NCI-H146 (cell line): ENCODE data around the gene RAPGEF3.
A peak's percentile ranks its signal among the peaks of the same experiment; 100 is the strongest.

Source experiments
- DNase-seq: peaks from one replicate; lab custom pipeline; 2025; lab: John Stamatoyannopoulos, UW

The RAPGEF3 gene

DNA sequence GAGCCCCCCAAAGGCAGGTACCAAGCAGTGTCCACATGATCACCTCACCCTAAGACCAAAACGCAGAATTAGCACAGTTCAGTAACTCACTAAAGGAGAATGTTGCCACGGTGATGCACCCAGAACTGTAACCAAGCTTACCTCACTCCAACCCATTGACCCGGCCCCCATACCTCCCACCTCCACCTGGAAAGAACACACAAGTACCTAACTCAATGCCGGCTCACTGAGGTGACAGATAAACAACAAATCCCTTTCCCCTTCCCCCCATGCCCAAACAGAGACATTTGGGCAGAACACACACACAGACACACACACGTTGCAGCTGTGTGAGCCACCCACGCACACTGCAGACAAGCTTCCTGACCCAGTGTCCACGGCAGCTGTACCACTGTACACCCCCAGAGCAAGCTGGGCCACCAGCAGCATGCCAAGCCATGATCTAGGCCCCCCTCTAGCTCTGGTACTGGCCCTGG is 1.3 kb downstream of the RAPGEF3 start:
- no peak for DNase-seq

DNA sequence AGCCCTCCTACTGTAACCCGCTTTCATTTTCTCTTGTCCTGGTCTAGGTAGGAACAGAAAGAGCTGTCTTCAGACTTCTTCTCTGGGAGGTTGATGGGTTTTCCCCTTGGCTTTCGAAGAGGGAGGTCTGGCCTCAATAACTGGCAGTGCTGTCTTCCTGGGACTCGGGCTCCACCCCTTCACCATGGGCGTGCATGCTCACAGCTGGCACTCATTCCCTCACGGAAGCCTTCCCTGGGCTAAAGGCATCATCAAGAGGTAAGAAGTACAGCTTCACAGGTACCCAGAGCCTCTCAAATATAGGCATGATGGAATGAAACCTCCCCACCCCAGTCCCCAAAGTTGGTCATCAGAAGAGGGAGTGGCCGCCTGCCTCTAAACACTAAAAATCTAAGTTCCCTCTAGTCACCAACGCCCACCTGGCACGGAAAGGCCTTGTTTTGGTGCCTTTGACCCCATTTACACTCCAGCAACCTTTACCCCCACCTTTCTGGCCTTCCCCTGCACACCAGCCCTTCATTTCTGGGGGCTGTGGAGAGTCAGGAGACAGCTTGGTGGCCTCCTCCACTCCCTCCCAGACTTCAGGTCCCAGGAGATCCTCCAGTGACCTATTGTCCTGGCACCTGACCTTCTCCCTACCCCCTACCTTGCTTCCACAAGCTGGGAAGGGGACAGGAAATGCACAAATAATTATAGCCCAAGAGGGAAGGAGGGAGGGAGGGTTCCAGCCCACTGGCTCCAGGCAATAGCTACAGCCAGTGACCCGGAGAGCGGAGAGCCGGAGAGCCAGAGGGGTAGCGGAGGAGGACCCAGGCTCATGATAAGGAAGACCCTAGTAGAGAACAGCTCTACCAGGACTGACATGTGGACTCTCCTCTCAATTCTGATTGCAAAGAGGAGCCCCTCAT is 2.8 kb downstream of the RAPGEF3 start:
- no peak for DNase-seq

DNA sequence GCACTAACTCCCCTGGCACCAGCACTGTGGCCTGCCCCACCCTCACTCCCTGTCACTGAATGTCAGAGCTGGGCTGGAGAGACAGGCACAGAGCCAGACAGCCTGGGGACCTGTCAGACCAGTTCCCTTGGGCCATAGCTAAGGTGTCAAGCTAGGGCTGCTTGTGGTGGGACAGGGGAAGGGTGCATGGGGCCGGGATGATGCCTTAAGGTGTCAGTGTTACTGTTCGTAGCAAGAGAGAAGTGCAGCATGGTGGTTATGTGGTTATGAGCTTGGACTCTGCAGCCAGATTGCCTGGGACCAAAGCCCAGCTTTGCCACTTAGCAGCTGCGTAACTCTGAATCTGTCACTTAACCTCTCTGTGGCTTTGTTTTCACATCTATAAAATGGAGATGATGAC is 3.8 kb downstream of the RAPGEF3 start:
- DNase-seq = no peak

DNA sequence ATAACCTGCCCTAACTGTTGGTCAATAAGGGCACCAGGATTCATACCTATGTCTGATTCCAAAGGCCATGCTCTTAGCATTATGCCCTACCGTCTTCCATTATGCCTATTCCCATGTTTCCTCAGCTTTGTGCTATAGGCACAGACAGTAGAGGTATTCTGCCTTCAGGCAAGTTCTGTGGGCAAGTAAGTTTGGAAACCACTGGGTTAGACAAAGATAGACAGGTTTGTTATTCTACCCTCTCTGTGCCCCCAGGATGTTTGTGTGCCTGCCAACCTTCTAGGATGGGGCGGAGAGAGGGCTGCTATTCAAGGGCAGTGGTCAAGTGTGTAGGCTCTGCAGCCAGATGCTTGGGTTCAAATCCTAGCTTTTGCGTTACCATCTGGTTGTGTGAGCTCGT is 4.6 kb downstream of the RAPGEF3 start:
- DNase-seq = no peak

DNA sequence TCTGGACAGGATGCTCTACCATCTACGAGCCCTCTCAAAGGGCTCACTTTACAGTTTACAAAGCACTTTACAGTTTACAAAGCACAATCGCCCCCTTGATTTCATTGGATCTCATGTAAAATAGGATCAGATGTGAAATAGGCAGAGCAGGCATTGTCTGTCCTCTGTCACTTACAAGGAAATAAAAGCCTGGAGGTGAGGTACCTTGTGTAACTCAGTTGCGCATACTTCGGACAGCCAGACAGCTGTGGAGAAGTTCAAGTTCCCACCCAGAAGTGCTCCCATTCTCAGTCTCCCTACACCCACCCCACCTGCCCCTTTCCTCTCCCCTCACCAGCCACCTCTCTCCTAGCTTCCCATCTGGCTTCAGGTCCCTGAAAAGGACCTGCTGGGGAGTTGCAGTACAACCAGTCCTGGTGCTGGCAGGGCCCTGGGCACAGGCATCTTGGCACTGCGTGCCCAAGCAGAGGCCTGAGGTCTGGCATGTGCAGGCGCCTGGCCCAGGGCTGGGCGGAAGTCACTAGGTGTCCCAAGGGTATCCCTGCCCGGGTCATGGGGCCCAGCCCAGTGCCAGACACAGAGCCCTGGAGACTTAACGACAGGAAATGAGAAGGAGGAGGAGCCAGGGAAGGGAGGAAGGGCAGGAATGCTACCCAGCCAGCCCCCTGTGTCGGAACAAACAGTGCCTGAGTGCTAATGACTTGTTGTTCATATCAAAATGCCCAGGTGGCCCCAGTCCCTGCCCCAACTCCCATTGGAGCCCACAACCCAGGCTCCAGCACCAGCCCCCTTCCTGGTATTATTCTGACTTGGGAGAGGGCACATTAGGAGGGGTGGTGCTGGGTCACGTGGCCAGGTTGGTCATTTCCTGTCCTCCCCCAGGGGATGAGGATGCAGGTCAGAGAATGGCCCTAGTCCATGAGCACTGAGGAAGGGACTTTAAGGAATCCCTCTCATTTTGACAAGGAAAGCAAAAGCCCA is 5.4 kb downstream of the RAPGEF3 start:
- no peak for DNase-seq

DNA sequence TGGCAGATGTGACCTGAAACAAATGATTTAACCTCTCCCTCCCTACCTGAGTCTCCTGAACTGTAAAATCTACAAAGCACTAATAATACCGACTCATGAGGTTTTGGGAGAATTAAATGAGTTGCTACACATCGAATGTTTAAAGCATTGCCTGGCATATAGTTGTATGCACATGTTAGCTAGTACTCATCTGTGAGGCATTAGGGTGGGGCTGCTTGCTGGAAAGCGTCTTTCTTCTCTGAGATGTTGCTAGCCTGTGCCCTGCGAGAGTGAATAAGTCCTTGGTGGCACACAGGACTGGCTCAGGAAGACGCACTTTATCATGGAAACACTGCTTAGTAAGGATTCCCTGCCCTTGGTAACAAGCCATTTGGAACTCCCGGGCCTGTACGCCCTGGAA is 6.1 kb downstream of the RAPGEF3 start:
- DNase-seq = no peak

DNA sequence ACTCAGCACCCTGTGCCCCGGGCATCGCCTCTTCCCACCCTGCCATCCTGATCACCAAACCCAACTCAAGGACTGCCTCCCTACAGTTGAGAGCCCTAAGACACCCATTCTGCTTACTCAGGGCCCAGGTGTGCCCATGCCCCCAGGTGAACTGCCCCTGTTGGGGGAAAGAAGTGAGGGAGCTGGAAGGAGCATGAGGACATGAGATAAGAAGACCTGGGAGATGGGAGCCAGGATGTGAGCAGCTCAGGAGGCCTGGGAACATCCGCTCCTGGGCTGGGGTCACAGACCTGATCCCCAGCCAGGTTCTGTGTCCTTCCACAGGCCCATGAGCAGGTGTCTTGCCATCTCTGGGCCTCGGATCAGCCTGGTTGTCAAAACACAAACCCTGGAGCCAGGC is 6.6 kb downstream of the RAPGEF3 start:
- no peak for DNase-seq

DNA sequence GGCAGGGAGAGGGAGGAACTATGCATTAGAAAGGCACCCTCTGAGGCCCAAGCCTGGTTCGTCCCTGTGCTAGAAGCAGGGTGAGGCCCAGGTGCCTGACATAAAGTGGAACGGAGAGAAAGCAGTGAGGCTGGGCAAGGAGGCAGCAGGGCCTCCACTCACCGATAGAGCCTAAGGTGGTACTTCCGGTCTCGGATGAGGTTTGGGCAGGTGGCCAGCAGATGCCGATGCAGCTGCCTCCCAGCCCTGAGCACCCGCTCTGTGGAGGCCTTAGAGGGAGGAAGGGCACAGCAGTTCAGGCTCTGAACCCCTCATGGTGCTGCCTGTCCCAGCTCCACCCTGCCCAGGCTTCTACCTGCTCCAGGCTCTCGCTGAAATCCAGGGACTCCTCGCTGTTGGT is 7.1 kb downstream of the RAPGEF3 start:
- no peak for DNase-seq

- DNase-seq = no peak
These were observed 7.7 kb downstream of the RAPGEF3 start for GRCh38 chr12:47750916-47751470.

DNA sequence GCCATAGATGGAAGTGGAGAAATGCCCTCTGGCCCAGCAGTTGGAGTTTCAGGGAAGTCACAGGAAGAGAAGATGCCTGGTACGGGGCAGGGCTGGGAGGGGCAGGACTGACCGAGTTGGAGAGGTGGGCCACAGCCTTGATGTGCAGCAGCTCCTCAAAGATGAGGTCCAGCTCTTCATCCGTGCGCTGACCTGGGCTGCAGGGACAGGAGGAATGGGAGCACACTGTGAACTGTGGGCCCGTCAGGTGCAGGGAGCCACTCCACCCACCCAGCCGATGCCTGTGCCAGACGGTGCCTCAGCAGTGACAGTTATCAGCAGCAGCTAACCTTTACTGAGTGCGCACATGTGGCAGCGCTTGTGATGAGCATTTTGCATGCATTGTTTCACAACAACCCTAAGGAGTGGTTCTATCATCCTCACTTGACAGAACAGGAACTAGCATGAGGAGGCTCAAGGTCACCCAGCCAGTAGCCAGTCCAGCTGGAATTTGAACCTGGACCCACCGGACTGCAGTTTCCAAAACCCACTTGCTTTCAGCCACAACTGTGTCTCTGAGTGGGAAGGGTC is 8.4 kb downstream of the RAPGEF3 start:
- DNase-seq = no peak

- no peak for DNase-seq
These were observed 9.8 kb downstream of the RAPGEF3 start for GRCh38 chr12:47748899-47749298.

DNA sequence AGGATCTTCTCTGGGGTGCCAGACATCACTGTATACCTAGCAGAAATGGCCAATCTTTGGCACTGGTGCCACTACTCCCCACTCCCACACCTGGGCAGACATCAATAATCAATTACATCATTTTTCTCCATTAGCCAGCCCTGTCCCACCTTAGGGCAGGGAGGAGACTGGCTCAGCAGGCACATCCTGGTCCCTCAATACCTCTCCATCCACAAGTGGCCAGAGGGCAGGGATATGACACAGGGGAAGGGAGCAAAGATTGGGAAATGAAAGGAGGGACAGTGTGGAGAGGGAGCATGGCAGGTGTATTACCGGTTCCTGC is 10.2 kb downstream of the RAPGEF3 start:
- DNase-seq = no peak

- DNase-seq = no peak
These were observed 10.8 kb downstream of the RAPGEF3 start for GRCh38 chr12:47747596-47748506.

GRCh38 chr12:47747126-47747525 is 11.6 kb downstream of the RAPGEF3 start:
- DNase-seq = no peak

DNA sequence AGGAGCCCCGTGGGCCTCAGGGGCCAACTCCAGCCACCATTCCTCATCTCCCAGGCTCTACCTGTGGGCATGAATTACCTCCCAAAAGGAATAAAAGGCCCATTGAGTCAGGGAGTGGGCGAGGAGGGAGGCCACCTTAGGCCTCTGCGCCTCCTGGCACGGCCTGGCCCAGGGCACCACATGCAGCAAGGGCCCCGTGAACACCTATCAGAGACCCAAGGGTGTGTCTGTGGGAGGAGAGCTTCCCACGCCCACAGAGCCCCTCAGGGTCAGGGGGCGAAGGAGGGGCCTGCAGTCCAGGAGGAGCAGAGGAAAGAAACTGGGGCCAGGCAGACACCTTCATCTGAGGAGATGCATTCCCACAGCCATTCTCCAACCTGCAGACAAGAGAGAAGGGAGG is 12.2 kb downstream of the RAPGEF3 start:
- DNase-seq = no peak

DNA sequence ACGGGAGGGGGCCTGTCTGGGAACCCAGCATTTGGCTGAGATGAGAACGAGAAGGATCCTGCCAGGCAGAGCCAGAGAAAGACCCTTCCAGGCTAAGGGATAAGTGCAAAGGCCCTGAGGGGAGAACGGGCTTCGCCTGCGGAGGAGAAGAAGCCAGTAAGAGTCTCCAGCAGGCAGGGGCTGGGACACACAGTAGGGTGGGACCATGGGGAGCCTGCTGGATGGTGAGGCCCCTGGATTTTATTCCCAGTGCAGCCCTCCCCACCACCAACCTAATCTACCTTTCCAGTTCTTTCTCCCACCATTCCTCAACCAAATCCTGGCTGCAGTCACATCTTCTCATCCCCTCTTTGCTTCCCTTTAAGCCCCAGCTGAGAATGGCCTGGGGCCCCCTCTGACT is 12.6 kb downstream of the RAPGEF3 start:
- no peak for DNase-seq

GRCh38 chr12:47745485-47746041 is 13.1 kb downstream of the RAPGEF3 start:
- no peak for DNase-seq

- DNase-seq = no peak
These were observed 13.8 kb downstream of the RAPGEF3 start for GRCh38 chr12:47744778-47745436.

DNA sequence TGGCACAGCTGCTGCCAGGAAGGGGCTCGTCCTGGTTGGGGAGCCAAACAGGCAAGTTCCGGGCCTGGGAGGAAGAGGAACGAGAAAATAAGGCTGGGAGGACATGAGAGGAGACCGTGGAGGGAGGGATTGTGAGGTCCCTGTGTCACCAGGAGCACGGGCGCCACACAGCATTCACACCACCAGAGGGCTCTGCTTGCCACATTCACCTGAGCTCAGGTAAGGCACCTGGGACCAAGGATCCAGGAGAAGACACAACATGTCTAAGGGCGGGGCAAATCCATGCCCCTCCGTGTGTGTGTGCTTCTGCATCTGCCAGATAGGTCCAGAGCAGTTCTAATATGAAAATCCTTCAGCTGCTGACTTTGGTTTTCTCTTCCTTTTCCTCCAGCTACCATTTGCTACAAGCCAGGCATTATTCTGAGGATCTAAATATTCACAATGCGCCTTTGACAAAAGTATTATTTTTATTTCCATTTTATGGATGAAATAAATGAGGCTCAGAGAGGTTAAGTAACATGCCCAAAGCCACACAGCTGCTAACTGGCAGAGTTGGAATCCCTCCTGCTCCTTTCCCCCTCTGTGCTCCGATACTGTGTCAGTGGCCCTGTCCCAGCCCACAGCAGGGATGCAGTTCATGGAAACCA is 14.6 kb downstream of the RAPGEF3 start:
- peak; percentile 91 for DNase-seq
